Measurements from ENCODE around the gene LCN9. TPM values are rescaled to one million over a fixed set of nuclear protein-coding genes. Genes with fewer than 3 reads are reported as not detected.

The LCN9 gene
- total and polyA plus RNA-seq, 2 experiments from 2014 or later, result not detected

GRCh38 chr9:135698236-135698635 is 35.1 kb downstream of the LCN9 start:
- Mint-ChIP-seq H3K27me3 (ENCODE audit: insufficient read depth, low read depth, poor library complexity) (peaks cover 11% of the 10 kb centered on the region), H3K27ac (no peak overlapping the region), H3K4me1 (no peaks in the 10 kb centered on the region), H3K9me3 (no peaks in the 10 kb centered on the region), H3K4me3 (no peak overlapping the region), H3K36me3 (ENCODE audit: low read depth) (no peaks in the 10 kb centered on the region)
- Histone ChIP-seq H3K36me3 (ENCODE audit: insufficient read depth) (no peaks in the 10 kb centered on the region), H3K27ac (ENCODE audit: low read depth) (no peak overlapping the region), H3K4me3 (no peak overlapping the region), H3K4me1 (ENCODE audit: insufficient read depth) (no peaks in the 10 kb centered on the region), H3K79me2 (replicated peaks; ENCODE audit: insufficient read depth) (no peaks in the 10 kb centered on the region), H3K27me3 (ENCODE audit: insufficient read depth) (0 out of 2 replicates have a peak, but pooled peaks cover 3% of the 10 kb centered on the region), H2AFZ (no peak overlapping the region), H3K9me2 (ENCODE audit: insufficient read depth) (no peaks in the 10 kb centered on the region), H3K4me2 (no peak overlapping the region), H3F3A (replicated peaks; ENCODE audit: low read depth) (no peaks in the 10 kb centered on the region), H4K20me1 (replicated peaks; ENCODE audit: insufficient read depth) (no peaks in the 10 kb centered on the region)
- TF ChIP-seq CREB1 (CRISPR knock-in tag; IDR thresholded peaks at IDR 0.05; ENCODE audit: low read depth), result no peak
- no peak for TF ChIP-seq ZNF331 (CRISPR knock-in tag; IDR thresholded peaks at IDR 0.05; ENCODE audit: low read depth)
- TF ChIP-seq ZNF462 (CRISPR knock-in tag; IDR thresholded peaks at IDR 0.05), result no peak
- TF ChIP-seq CTCF (conservative IDR thresholded peaks at IDR 0.05; ENCODE audit: low read depth in 2 of 2), result no peak
- TF ChIP-seq, protein P1, sequence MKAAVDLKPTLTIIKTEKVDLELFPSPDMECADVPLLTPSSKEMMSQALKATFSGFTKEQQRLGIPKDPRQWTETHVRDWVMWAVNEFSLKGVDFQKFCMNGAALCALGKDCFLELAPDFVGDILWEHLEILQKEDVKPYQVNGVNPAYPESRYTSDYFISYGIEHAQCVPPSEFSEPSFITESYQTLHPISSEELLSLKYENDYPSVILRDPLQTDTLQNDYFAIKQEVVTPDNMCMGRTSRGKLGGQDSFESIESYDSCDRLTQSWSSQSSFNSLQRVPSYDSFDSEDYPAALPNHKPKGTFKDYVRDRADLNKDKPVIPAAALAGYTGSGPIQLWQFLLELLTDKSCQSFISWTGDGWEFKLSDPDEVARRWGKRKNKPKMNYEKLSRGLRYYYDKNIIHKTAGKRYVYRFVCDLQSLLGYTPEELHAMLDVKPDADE (IDR thresholded peaks at IDR 0.05), result no peak
- no peak for TF ChIP-seq NANOG (IDR thresholded peaks at IDR 0.05; ENCODE audit: borderline replicate concordance)
- TF ChIP-seq JUNB (IDR thresholded peaks at IDR 0.05; ENCODE audit: unreplicated experiment), result no peak
- no peak for TF ChIP-seq STAT1 (IDR thresholded peaks at IDR 0.05; ENCODE audit: unreplicated experiment)
- no peak for TF ChIP-seq EZH2phosphoT487 (IDR thresholded peaks at IDR 0.05; ENCODE audit: unreplicated experiment)
- TF ChIP-seq, protein P2, sequence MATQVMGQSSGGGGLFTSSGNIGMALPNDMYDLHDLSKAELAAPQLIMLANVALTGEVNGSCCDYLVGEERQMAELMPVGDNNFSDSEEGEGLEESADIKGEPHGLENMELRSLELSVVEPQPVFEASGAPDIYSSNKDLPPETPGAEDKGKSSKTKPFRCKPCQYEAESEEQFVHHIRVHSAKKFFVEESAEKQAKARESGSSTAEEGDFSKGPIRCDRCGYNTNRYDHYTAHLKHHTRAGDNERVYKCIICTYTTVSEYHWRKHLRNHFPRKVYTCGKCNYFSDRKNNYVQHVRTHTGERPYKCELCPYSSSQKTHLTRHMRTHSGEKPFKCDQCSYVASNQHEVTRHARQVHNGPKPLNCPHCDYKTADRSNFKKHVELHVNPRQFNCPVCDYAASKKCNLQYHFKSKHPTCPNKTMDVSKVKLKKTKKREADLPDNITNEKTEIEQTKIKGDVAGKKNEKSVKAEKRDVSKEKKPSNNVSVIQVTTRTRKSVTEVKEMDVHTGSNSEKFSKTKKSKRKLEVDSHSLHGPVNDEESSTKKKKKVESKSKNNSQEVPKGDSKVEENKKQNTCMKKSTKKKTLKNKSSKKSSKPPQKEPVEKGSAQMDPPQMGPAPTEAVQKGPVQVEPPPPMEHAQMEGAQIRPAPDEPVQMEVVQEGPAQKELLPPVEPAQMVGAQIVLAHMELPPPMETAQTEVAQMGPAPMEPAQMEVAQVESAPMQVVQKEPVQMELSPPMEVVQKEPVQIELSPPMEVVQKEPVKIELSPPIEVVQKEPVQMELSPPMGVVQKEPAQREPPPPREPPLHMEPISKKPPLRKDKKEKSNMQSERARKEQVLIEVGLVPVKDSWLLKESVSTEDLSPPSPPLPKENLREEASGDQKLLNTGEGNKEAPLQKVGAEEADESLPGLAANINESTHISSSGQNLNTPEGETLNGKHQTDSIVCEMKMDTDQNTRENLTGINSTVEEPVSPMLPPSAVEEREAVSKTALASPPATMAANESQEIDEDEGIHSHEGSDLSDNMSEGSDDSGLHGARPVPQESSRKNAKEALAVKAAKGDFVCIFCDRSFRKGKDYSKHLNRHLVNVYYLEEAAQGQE (IDR thresholded peaks at IDR 0.05; ENCODE audit: unreplicated experiment), result no peak
- no peak for TF ChIP-seq ZNF114 (CRISPR knock-in tag; IDR thresholded peaks at IDR 0.05)
- ATAC-seq, result no peak
- DNase-seq (ENCODE audit: low spot score), result no peak
